ENCODE data around the gene C1orf198. TPM values are rescaled to one million over a fixed set of nuclear protein-coding genes. Genes with fewer than 3 reads are reported as not detected.
A peak's percentile ranks its signal among the peaks of the same experiment; 100 is the strongest.

C1orf198 gene
- total and polyA plus RNA-seq, 2 experiments from 2014 or later, result 76.2 to 123 TPM

DNA sequence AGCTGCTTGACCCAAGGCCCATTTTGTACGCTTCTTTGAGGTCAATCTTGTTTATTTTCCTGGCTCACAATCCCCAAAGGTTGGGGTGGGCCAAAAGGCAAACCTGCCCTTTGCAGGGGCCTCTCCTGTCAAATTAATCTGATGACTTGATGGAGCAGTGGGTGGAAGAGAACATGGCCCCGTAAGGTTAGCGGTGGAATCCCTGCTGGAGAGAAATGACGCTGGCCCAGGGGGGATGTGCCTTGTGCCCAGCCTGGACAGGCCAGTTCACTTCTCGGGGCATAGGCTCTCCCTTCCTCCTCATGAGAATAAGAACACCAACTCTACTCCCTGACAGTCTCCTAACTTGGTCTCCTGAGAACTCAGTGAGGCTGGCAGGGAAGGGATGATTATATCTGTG, 40.5 kb downstream of the C1orf198 start:
- Histone ChIP-seq H4K20me1 (ENCODE audit: insufficient read depth) (no peaks in the 10 kb centered on the region), H3K27me3 (replicated peaks; ENCODE audit: insufficient read depth) (no peaks in the 10 kb centered on the region), H3F3A (ENCODE audit: insufficient read depth) (peaks cover 36% of the 10 kb centered on the region), H3K79me2 (ENCODE audit: insufficient read depth) (no peaks in the 10 kb centered on the region), H3K4me2 (ENCODE audit: unreplicated experiment) (no peak overlapping the region), H3K9me3 (ENCODE audit: low read depth) (no peaks in the 10 kb centered on the region), H2AFZ (no peak overlapping the region), H3K9ac (no peak overlapping the region), H3K36me3 (ENCODE audit: low read depth) (no peaks in the 10 kb centered on the region), H3K27ac (no peak overlapping the region), H3K4me3 (no peak overlapping the region), H3K9me2 (ENCODE audit: insufficient read depth) (no peaks in the 10 kb centered on the region), H3K4me1 (ENCODE audit: insufficient read depth) (peaks cover 44% of the 10 kb centered on the region)
- in situ Hi-C loops (cut with MboI), result no loop called here
- TF ChIP-seq EZH2 (IDR thresholded peaks at IDR 0.05; ENCODE audit: insufficient read depth, poor library complexity, severe bottlenecking), result no peak
- TF ChIP-seq EZH2phosphoT487 (IDR thresholded peaks at IDR 0.05; ENCODE audit: insufficient read depth, low read depth), result no peak
- WGBS, 2 experiments (ENCODE audit: low coverage in 1 of 2, low lambda C conversion rate in 2 of 2, missing lambda C conversion rate in 2 of 2), result 69 to 80% methylated on average over 5 of the region's 5 CpGs
- no peak for DNase-seq

DNA sequence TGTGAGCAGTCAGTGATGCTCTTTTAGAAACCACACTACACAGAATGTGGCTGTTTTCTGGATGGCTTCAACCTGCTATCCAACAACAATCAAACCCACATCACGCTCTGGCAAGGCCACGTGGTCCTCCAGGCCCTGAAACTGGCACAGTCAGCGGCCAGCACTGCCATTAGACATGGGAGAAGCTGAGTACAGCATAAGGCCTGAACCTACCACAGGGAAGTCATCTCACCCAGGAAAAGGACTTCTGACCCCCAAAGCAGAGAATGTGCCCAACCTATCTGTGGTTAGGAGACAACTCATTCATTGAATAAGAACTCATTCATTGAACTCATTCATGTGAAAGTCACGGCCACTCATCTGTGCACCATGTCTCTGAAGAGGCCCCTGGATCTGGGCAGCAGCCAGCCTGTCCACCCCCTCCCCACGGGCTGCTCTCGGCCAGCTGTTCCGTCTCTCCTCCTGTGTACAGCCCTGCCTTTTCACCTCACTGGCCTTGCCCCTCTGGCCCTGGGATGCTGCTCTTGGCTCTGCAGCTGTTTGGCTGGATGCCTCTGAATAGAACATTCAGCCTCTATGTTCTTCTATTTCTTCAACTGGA, 41.1 kb downstream of the C1orf198 start:
- Histone ChIP-seq H3F3A (ENCODE audit: insufficient read depth) (peaks cover 37% of the 10 kb centered on the region), H3K4me3 (no peak overlapping the region), H4K20me1 (ENCODE audit: insufficient read depth) (no peaks in the 10 kb centered on the region), H3K9ac (no peak overlapping the region), H2AFZ (no peak overlapping the region), H3K27ac (no peak overlapping the region), H3K9me2 (ENCODE audit: insufficient read depth) (no peaks in the 10 kb centered on the region), H3K4me2 (ENCODE audit: unreplicated experiment) (no peak overlapping the region), H3K4me1 (ENCODE audit: insufficient read depth) (peaks cover 38% of the 10 kb centered on the region), H3K9me3 (ENCODE audit: low read depth) (no peaks in the 10 kb centered on the region), H3K36me3 (ENCODE audit: low read depth) (no peaks in the 10 kb centered on the region), H3K79me2 (ENCODE audit: insufficient read depth) (no peaks in the 10 kb centered on the region), H3K27me3 (replicated peaks; ENCODE audit: insufficient read depth) (no peaks in the 10 kb centered on the region)
- peak; percentile 25 for DNase-seq
- in situ Hi-C loops (cut with MboI), result no loop called here
- 53 to 67% methylated on average over 7 of the region's 7 CpGs for WGBS, 2 experiments (ENCODE audit: low coverage in 1 of 2, low lambda C conversion rate in 2 of 2, missing lambda C conversion rate in 2 of 2)
- TF ChIP-seq EZH2phosphoT487 (IDR thresholded peaks at IDR 0.05; ENCODE audit: insufficient read depth, low read depth) (no peak), EZH2 (IDR thresholded peaks at IDR 0.05; ENCODE audit: insufficient read depth, poor library complexity, severe bottlenecking) (no peak)

DNA sequence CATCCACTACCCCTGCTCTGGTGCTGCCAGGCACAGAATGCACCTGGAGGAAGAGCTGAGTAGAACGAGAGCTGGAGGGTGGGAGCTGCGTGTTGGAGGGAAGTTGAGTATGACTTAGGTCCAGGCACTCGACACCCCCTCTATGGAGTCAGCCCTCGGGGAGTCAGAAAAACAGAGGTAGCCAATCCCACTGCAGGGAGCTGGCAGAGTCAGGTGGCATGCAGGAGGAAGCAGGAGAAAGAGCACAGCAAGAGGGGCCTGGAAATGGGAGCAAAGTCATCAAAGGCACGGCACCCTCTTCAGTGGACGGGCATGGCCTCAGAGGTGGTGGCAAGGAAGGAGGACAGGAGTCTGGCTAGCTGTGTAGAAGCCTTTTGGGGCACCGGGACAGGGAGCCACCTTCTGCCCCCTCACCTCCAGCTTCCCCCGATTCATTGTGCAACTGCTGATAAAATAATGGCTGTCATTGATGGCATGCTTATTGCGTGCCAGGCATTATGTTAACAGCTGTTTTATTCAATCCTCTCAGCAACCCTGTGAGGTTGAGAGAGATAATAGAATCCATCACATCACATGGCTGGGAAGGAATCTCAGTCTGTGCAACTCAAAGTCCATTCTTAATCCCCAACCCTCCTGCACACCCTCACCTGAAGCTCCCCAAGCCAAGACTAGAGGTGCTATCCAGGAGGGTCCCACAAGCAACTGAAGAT, 42.0 kb downstream of the C1orf198 start:
- Histone ChIP-seq H3K79me2 (ENCODE audit: insufficient read depth) (no peaks in the 10 kb centered on the region), H3K9ac (0 out of 2 replicates have a peak overlapping the region, but pooled peaks have one; percentile 68), H2AFZ (no peak overlapping the region), H3K36me3 (ENCODE audit: low read depth) (no peaks in the 10 kb centered on the region), H4K20me1 (ENCODE audit: insufficient read depth) (no peaks in the 10 kb centered on the region), H3K9me2 (ENCODE audit: insufficient read depth) (no peaks in the 10 kb centered on the region), H3F3A (ENCODE audit: insufficient read depth) (peaks cover 37% of the 10 kb centered on the region), H3K9me3 (ENCODE audit: low read depth) (no peaks in the 10 kb centered on the region), H3K27ac (peak overlapping the region; percentile 86; the same call in 1 of the 2 replicates), H3K4me3 (no peak overlapping the region), H3K4me1 (ENCODE audit: insufficient read depth) (peaks cover 35% of the 10 kb centered on the region), H3K27me3 (replicated peaks; ENCODE audit: insufficient read depth) (no peaks in the 10 kb centered on the region), H3K4me2 (ENCODE audit: unreplicated experiment) (no peak overlapping the region)
- DNase-seq, result no peak
- in situ Hi-C loops (cut with MboI), result no loop called here
- 82 to 83% methylated on average over 8 to 9 of the region's 9 CpGs for WGBS, 2 experiments (ENCODE audit: low coverage in 1 of 2, low lambda C conversion rate in 2 of 2, missing lambda C conversion rate in 2 of 2)
- no peak for TF ChIP-seq EZH2 (IDR thresholded peaks at IDR 0.05; ENCODE audit: insufficient read depth, poor library complexity, severe bottlenecking)
- TF ChIP-seq EZH2phosphoT487 (IDR thresholded peaks at IDR 0.05; ENCODE audit: insufficient read depth, low read depth), result no peak

DNA sequence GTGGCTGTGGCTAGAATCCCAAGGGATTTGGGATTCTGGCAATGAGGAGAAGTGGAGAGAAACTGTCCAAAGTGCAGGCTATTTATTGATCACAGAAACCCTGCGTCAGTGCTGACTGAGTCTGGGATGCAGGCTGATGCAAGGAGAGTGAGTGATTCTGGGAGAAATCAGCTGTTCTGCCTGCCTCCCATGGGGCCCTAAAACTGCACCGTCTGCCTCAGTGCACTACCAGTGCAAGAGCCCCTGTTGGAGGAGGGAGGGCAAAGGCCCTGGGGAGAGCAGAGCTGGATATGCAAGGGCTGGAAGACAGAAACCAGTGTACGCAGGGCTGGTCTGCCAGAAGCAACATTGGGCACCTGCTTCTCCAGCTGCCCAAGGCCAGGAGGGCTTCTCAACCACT, 42.6 kb downstream of the C1orf198 start:
- Histone ChIP-seq H3K4me2 (ENCODE audit: unreplicated experiment) (peak overlapping the region; percentile 41), H3K27ac (peak overlapping the region; percentile 86), H3F3A (ENCODE audit: insufficient read depth) (peaks cover 37% of the 10 kb centered on the region), H4K20me1 (ENCODE audit: insufficient read depth) (no peaks in the 10 kb centered on the region), H3K36me3 (ENCODE audit: low read depth) (no peaks in the 10 kb centered on the region), H3K4me1 (ENCODE audit: insufficient read depth) (peaks cover 35% of the 10 kb centered on the region), H2AFZ (no peak overlapping the region), H3K4me3 (peak overlapping the region; percentile 35; the same call in 1 of the 2 replicates), H3K9ac (peak overlapping the region; percentile 68; the same call in 1 of the 2 replicates), H3K27me3 (replicated peaks; ENCODE audit: insufficient read depth) (no peaks in the 10 kb centered on the region), H3K9me2 (ENCODE audit: insufficient read depth) (no peaks in the 10 kb centered on the region), H3K79me2 (ENCODE audit: insufficient read depth) (no peaks in the 10 kb centered on the region), H3K9me3 (ENCODE audit: low read depth) (no peaks in the 10 kb centered on the region)
- WGBS, 2 experiments (ENCODE audit: low coverage in 1 of 2, low lambda C conversion rate in 2 of 2, missing lambda C conversion rate in 2 of 2), result 36 to 38% methylated on average over 3 of the region's 3 CpGs
- peak; percentile 64 for DNase-seq
- in situ Hi-C loops (cut with MboI), result no loop called here
- TF ChIP-seq EZH2phosphoT487 (IDR thresholded peaks at IDR 0.05; ENCODE audit: insufficient read depth, low read depth) (no peak), EZH2 (IDR thresholded peaks at IDR 0.05; ENCODE audit: insufficient read depth, poor library complexity, severe bottlenecking) (no peak)

Measured in GM23248 (cell line).